Cardiac muscle cell (in vitro differentiated cells and primary cell): ENCODE measurements around the gene CRTC1. TPM values are rescaled to one million over a fixed set of nuclear protein-coding genes. Genes with fewer than 3 reads are reported as not detected.
"Not testable (repeated sequence)": the region's sequence is repeated elsewhere in the genome, so short reads cannot be mapped to it uniquely, and the experiment has no call there.

Source experiments
- DNase-seq, 2 donors: peaks; one replicate each; pipeline versions ENCODE4 v3.0.0 to v3.0.0-alpha.2; 2010 to 2017; ENCODE audit warnings: low read depth in 1 of 2, low spot score in 1 of 2
- H3K27ac ChIP-seq: fragments of 200-600 bp; sonication (generic); 2 replicates; pipeline ENCODE4 v1.5.1; 2016
- H3K27me3 ChIP-seq: fragments of 200-600 bp; sonication (generic); 2 replicates; pipeline ENCODE4 v1.6.0; 2016; ENCODE audit warnings: control low read depth
- H3K36me3 ChIP-seq: fragments of 200-600 bp; sonication (generic); 2 replicates; pipeline ENCODE4 v1.5.1; 2016; ENCODE audit warnings: control low read depth
- H3K4me1 ChIP-seq: fragments of 200-600 bp; sonication (generic); 2 replicates; pipeline ENCODE4 v1.8.1; 2017; ENCODE audit warnings: low read depth, mild to moderate bottlenecking, mixed run types
- H3K4me3 ChIP-seq: fragments of 200-600 bp; sonication (generic); 2 replicates; pipeline ENCODE4 v1.5.1; 2016; ENCODE audit warnings: mild to moderate bottlenecking
- H3K9me3 ChIP-seq: fragments of 200-600 bp; sonication (generic); 2 replicates; pipeline ENCODE4 v1.5.1; 2017; ENCODE audit warnings: low read depth, mild to moderate bottlenecking, control low read depth
- polyA plus RNA-seq: library from polyadenylated mRNA; unstranded; fragments of >200 nt; fragmentation: Nextera tagmentation; extraction: Ambion mirVana; gene quantifications from 2 replicates; pipeline ENCODE4 v1.2.1, GENCODE V29; 2016
- total RNA-seq: library from RNA; depleted of rRNA; stranded (reverse); fragments of >200 nt; gene quantifications from 2 replicates; pipeline ENCODE4 v1.2.3, GENCODE V29; 2016
- TF ChIP-seq, protein P1 (sequence below): IDR thresholded peaks from 2 replicates; pipeline ENCODE4 v1.5.1; 2012; ENCODE audit warnings: low read depth, mild to moderate bottlenecking, low read length

CRTC1 gene
- total and polyA plus RNA-seq, 2 experiments from 2014 or later, result 4.0 to 13.8 TPM

DNA sequence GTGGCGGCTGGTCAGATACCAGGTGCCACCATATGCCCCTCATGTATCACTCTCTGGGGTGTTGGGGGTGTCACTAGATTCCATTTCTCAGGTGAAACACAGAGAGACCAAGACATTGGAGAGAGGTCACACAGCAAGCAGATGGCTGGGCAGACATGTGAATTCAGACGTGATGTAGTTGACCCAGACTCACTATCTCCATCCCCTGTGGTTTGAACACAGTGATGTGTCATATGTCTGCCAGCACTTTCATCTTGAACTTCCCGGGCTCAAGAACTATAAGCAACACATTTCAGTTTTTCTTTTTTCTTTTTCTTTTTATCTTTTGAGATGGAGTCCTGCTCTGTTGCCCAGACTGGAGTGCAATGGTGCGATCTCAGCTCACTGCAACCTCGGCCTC is 132.2 kb downstream of the CRTC1 start:
- Histone ChIP-seq H3K4me3 (no peak overlapping the region), H3K27ac (no peak overlapping the region), H3K4me1 (no peaks in the 10 kb centered on the region), H3K36me3 (no peaks in the 10 kb centered on the region), H3K27me3 (peaks cover 22% of the 10 kb centered on the region), H3K9me3 (no peaks in the 10 kb centered on the region)
- no peak for DNase-seq
- TF ChIP-seq, protein P1, sequence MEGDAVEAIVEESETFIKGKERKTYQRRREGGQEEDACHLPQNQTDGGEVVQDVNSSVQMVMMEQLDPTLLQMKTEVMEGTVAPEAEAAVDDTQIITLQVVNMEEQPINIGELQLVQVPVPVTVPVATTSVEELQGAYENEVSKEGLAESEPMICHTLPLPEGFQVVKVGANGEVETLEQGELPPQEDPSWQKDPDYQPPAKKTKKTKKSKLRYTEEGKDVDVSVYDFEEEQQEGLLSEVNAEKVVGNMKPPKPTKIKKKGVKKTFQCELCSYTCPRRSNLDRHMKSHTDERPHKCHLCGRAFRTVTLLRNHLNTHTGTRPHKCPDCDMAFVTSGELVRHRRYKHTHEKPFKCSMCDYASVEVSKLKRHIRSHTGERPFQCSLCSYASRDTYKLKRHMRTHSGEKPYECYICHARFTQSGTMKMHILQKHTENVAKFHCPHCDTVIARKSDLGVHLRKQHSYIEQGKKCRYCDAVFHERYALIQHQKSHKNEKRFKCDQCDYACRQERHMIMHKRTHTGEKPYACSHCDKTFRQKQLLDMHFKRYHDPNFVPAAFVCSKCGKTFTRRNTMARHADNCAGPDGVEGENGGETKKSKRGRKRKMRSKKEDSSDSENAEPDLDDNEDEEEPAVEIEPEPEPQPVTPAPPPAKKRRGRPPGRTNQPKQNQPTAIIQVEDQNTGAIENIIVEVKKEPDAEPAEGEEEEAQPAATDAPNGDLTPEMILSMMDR, result no peak

DNA sequence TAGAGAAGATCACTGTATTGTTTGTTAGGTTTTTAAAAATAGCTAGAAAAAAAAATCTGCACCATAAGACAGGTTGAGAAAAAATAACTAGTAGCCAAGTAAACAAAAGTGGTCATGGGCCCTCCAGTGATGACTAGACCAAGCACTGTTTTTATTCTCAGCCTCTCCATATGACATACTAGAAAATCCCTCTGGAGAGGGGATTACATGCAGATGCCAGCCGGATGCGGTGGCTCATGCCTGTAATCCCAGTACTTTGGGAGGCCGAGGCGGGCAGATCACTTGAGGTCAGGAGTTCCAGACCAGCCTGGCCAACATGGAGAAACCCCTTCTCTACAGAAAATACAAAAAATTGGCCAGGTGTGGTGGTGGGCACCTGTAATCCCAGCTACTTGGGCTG is 133.2 kb downstream of the CRTC1 start:
- not testable (repeated sequence) for H3K27ac ChIP-seq, H3K4me3 ChIP-seq, H3K4me1 ChIP-seq, H3K36me3 ChIP-seq, DNase-seq, H3K9me3 ChIP-seq
- H3K27me3 ChIP-seq, result peaks cover 19% of the 10 kb centered on the region

DNA sequence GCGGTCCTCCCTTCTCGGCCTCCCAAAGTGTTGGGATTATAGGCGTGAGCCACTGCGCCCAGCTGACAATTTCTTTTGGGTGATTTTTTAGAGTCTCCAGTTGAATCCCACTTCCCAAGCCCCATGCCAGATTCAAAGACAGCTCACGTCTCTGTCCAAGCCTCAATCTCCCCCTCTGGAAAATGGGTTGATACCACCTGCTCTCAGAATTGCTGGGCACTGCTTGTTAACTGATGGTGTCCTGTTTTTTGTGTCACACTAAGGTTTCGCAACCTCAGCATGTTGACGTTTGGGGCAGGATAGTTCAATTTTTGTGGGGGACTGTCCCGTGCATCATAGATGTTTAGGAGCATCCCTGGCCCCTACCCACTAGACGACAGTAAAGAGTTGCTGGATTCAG is 134.1 kb downstream of the CRTC1 start:
- no peaks in the 10 kb centered on the region for H3K36me3 ChIP-seq
- TF ChIP-seq, protein P1, result no peak
- H3K4me1 ChIP-seq, result no peaks in the 10 kb centered on the region
- H3K27me3 ChIP-seq, result peaks cover 11% of the 10 kb centered on the region
- no peak for DNase-seq
- H3K9me3 ChIP-seq, result no peaks in the 10 kb centered on the region
- no peak overlapping the region for H3K4me3 ChIP-seq
- H3K27ac ChIP-seq, result no peak overlapping the region

DNA sequence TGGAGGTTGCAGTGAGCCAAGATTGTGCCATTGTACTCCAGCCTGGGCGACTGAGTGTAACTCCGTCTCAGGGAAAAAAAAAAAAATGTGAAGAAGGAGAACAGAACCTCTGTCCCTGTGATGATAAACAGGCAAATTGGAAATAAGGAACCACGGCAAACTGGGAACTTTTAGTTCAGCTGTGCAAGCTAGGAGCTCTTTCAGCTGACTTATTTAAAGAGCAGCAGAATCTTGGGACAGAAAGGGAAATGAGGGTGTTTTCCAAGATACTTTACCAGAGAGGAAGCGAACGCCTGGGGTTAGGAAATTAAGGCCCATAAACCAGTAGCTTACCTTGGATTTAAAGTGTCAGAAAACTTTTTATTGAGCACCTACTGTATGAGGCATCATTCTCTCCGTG is 145.3 kb downstream of the CRTC1 start:
- no peaks in the 10 kb centered on the region for H3K9me3 ChIP-seq
- H3K4me3 ChIP-seq, result no peak overlapping the region
- H3K27ac ChIP-seq, result no peak overlapping the region
- TF ChIP-seq, protein P1, result no peak
- H3K4me1 ChIP-seq, result peaks cover 8% of the 10 kb centered on the region
- DNase-seq, result no peak
- no peaks in the 10 kb centered on the region for H3K36me3 ChIP-seq
- peaks cover 9% of the 10 kb centered on the region for H3K27me3 ChIP-seq

DNA sequence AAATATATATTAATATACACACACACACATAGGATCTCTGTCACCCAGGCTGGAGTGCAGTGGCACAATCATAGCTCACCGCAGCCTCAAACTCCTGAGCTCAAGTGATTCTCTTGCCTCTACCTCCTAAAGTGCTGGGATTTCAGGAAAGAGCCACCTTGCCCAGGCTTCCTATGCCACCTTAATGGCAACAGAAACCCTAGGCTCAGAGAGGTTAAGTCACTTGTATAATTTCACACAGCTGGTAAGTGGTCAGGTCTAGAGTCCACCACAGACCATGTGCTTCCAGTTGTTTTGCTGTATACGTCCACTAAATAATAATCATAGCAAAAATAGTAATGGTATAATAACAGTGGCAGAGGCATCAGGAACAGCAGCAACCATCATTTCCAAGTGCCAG is 147.0 kb downstream of the CRTC1 start:
- no peaks in the 10 kb centered on the region for H3K9me3 ChIP-seq
- no peak for DNase-seq
- no peak overlapping the region for H3K4me3 ChIP-seq
- H3K4me1 ChIP-seq, result peaks cover 19% of the 10 kb centered on the region
- H3K27me3 ChIP-seq, result peaks cover 9% of the 10 kb centered on the region
- no peak overlapping the region for H3K27ac ChIP-seq
- TF ChIP-seq, protein P1, result no peak
- H3K36me3 ChIP-seq, result no peaks in the 10 kb centered on the region

DNA sequence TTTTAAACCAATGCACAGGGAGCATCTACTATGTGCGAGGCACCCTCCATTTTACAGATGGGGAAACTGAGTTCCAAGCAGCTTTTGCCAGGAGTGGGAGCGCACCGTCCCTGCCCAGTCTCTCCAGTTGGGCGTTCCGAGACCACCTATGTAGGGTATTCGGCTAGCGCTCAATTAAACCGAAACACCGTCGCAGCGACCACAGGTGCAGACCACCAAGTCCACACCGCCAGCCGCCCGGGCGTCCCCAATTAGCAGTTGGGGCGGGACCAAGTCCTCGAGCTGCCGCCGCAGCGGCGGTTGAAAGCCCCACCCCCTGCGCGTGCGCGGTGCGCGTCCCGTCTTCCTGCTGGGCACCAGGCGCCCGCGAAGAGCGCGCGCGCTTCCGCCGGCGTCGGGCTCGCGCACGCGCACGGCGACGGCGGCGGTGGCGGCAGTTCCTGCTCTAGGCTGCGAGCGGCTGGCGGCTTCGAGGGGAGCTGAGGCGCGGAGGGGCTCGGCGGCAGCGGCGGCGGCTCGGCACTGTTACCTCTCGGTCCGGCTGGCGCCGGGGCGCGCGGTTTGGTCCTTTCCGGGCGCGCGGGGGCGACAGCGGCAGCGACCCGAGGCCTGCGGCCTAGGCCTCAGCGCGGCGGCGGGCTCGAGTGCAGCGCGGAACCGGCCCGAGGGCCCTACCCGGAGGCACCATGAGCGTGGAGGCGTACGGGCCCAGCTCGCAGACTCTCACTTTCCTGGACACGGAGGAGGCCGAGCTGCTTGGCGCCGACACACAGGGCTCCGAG is 148.2 kb downstream of the CRTC1 start, which contains the start of gene UPF1:
UPF1 (plus strand) TSS at position 436 of the 782 bp plus-strand sequence; CDS start at position 687, 251 bp downstream.
- TF ChIP-seq, protein P1, result no peak
- H3K4me3 ChIP-seq, result peak within 1 kb of the TSS; percentile 89
- peak; percentile 94 to 97 for DNase-seq
- H3K27me3 ChIP-seq, result peaks cover 9% of the 10 kb centered on the region
- H3K4me1 ChIP-seq, result peaks cover 19% of the 10 kb centered on the region
- no peaks in the 10 kb centered on the region for H3K9me3 ChIP-seq
- H3K36me3 ChIP-seq, result no peaks in the 10 kb centered on the region
- peak within 1 kb of the TSS; percentile 91 for H3K27ac ChIP-seq
